T-helper 9 cell (primary cell): Measurements from ENCODE around the gene HOXA2.

Source experiments
- DNase-seq: peaks from one replicate; pipeline ENCODE4 v3.0.0-alpha.2; 2020

Gene HOXA2

DNA sequence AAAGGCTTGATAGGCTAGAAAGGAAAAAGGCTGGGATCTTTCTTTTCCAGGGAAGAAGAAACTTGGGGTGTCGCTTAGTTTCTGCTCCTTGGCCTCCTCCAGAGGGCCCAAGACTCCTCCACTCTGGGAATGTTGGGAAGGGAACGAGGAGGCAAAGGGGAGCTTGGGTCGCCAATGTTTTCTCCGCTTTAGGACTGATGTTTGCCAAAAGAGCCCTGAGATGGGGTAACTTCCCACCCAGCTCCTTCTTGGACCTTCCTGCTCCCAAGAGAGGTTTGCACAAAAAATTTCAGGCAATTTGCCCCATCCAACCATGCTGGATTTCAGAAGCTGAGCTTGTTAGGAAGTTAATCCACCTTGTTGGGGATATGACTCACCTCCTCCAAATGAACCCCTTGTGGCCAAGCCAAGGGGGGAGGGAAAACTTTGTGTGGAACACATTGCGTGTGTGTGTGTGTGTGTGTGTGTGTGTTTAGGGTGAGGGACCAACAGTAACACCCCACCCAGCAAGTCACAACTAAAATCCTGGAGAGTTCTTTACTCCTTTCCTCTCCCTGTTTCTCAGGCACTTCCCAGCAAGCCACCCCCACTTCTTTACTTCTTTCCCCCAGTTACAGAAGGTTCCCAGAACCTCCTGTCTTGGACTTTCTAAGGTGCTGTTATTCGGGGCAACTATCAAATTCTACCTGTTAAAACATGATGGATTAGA, 8.7 kb upstream of the HOXA2 start:
- DNase-seq, result no peak

DNA sequence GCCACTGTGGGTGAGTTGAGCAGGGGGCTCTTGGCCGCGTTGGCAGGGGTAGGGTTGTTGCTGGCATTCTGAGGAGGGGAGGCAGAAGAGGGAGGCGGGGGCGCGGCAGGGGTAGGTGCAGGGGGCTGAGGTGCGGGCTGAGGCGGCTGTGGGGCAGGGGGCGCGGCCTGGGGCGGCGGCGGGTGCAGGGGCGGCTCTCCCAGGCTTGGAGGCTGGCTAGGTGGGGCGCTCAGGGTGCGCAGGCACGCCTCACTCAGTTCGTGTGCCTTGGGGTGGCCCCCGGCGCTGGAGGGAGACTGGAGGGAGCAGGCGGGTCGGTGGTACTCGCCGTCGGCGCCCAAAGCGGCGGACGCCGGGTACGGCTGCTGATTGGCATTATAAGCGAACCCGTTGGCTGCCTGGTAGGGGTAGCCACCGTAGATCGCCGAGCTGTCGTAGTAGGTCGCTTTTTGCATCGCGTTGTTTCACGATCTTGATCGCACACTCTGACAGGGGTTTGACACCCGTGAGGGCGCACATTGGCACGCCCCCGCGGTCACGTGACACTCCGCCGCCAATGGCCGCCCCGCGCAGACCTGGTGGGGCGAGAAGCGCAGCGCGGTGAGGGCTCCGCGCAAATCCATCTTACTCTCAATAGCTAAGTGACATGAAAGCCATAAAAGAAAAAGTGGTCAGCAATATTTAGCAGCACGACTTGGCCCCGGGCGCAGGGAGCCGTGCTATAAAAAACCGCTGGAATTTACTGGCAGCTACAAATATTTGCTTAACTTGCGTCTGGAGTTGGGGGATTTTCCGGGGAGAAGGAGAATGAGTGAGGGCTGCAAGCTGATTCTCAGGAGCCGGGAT, 7.9 kb upstream of the HOXA2 start:
- no peak for DNase-seq

DNA sequence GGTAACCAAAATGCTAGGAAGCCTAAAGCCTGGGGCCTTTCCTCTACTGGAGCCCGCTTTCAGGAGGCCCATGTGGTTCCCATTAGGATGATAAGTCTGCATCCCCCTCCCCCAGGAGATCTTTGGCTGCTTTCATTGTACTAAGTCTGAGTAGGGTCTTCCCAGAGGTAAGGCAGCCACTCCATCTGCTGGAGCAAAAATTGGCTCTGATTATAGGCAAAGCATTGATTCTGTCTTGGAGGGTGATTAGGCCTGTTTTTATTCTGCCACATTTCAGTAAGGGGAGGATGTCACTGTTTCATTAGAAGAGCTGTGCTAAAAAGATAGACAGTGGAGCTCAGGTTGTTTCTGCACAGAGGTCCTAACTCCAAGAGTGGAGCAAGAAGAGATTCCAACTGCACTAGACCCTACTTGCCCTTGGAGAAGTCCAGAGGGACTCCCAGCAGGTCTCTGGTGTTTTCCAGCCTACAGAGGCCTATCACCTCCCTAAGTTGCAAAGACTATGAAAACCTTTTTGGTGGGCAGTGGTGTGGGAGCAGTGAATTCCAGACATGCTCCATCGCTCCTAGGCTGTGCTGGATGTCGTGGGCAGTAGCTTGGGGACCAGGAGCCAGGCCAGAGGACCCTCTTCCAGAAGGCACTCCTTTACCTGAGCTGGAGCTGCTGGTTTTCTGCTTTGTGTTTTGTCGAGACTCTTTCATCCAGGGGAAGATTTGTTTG, 7.1 kb upstream of the HOXA2 start:
- no peak for DNase-seq

DNA sequence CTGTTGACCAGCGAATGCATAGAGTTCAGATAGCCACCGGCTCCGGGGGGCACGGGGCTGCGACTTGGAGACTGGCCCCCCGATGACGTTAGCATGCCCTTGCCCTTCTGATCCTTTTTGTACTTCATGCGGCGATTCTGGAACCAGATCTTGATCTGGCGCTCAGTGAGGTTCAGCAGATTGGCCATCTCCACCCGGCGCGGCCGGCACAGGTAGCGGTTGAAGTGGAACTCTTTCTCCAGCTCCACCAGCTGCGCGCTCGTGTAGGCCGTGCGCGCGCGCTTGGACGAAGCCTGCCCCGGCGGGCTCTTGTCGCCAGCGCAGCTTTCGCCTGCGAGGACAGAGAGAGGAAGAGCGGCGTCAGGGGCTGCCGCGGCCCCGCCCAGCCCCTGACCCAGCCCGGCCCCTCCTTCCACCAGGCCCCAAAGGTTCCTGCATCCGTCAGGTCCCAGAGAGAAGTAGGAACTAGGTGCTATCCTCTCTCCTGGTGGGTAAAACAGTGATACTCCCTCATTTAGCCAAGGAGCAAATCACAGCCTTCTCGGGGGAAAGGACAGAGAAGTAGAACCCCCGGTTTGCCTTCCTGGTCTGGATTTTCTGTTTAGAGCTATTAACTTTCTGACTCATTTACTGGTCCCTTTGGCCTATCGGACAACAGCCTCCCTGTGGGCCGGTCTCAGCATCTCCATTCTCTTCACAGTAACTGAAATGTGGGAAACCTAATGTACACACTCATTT, 6.1 kb upstream of the HOXA2 start:
- DNase-seq, result no peak

DNA sequence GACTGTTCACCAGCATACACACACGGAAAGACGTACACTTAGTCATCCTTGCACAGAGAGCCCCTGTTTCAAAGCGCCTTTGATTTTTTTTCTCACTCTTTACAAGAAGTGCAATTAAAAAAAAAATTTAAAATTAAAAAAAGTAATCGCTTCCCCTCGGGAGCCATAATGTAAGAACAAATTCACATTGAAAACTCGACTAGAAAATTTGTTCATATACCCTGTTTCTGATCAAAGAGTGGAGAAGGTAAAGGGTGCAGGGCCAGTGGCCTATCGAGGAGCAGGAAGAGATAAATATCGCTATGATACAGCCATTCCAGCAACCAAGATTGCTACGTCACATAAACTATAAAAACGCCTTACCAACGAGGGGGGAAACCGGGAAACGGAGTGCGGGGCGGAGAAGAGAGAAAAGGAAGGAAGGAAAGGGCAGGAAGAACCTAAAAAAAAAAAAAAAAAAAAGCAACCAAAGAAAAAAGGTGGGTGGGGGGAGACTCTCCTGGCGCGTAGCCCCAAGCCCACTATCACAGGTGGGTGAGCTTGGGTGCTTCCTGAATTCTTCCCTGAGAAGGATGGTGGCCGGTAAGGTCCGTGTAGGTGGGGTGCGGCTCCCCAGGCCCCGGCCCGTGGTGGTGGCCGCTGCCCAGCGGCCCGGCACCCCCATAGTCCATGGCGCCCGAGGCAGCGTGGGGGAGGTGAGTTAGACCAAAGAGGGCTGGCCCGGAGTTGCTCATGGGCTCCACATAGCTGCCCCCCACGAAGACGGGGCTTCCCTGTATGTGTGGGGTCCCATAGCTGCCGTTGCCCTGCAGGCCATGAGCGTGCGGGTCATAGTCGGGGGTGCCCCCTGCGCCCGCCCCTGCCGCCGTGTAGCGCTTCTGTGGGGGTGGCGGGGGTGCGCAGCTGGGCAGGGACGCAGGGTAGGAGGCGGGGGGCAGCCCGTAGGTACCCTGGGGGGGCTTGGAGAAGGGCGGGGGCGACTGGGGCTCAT, 5.2 kb upstream of the HOXA2 start:
- no peak for DNase-seq

DNA sequence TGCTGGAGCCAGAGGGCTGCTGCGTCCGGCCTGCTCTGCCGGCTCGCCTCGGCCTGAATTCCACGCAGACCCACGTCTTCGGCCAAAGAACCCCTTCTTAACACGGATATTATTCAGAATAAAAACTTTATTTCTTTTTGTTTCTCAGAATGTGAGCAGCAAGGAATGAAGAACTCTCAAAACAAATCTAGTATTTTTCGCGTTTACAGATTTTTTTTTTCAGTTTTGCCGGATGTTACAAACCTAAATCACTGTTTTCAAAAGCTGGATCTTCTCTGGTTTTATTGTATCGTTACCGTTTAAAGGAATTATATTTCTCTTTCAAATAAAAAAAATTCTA, 4.4 kb upstream of the HOXA2 start:
- DNase-seq, result no peak

DNA sequence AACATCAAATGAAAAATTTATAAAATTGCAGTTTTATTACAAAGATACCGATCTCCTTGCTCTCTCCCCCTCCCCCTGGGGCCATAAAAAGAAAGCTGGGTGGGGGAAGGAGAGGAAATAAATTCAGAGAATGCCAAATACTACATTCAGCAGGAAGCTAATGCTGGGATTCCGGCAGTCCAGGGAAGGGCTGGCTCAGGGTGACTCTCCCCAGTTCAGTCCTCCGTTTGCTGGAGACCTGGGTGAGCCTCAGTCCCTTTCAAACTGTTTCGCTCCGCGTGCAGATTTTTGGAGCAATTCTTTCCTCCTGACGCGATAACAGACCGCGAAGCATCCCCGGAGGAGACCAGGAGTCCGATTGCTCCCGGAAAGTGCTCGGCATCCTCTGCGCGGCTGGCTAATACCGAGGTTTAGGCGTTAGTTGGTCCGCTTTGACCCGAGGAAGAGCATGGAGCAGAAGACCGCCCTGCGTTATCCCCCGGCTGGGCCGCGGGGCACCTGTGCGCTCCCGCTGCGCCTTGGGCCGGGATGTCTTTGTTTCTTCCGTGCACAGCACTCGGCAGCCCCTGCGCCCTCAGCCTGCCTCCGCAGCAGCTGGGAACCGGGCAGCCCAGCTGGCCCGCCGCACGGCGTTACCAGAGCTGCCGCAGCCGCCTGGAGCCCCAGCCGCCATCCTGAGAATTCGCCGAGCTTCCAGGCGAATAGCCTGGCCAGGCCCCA, 3.9 kb upstream of the HOXA2 start:
- DNase-seq, result no peak

DNA sequence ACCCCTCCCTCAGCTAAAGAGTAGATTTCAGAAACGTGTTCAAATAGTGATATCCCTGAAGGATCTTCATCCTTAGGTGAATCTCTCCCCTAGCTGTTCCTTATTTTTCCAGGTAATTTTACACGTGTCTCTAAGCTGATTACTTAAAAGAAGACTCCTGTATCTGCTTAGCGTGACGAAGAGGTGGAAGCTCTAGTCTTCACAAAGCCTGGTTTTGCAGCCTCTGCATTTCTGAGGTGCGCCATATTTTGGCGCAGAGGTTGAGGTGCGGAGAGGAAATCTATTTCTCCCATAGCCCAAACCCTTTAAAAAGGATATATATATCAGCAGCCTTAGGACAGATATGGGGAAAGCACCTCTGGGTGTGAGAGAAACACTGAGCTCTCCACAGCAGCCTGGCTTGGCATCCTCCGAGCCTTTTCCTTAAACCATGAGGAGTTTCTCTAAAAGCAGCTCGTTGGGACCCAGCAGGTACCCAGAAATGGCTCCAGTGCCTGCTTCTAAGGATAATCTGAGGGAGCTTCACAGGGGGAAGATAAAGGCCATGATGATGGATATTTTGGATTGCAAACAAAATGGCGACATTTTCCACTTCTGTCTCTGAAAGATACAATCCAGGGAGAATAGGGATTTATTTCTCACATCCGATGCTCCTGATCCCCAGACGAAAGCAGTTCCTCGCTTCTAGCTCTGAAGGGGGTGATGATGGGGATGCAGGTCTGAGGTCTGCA, 3.0 kb upstream of the HOXA2 start:
- no peak for DNase-seq

DNA sequence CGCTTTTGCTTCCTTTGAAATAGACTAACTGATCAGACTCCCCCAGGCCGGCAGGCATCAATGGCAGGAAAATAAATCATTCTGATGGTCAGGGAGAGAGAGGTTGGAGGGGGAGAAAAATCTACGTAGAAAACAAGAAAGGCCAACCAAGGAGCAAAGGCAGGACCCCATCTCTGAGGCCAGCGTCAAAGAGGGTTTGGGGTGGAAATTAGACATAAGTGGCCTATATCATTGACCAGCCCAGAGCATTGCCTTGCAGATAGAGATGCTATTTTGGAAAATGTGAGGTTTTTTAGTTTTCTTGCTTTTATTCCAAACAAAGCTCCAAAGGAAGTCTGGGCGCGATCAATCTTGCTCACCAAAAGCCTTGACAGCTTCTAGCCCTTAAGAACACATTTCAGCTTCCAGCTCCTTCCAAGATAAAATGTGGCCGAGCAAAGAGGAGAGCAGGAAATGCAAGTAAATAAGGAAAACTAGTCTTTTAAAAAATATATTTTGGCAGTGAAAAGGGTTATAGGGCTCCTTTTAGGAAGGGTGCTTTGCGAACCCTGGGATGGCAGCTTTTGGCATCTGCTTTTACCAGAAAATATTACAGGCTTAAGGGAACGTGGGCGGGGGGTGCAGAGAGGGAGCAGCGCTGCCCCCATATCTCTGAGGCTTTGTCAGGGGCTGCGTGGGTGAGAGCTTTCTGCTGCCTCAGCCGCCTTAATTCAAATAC, 2.0 kb upstream of the HOXA2 start:
- DNase-seq, result no peak

DNA sequence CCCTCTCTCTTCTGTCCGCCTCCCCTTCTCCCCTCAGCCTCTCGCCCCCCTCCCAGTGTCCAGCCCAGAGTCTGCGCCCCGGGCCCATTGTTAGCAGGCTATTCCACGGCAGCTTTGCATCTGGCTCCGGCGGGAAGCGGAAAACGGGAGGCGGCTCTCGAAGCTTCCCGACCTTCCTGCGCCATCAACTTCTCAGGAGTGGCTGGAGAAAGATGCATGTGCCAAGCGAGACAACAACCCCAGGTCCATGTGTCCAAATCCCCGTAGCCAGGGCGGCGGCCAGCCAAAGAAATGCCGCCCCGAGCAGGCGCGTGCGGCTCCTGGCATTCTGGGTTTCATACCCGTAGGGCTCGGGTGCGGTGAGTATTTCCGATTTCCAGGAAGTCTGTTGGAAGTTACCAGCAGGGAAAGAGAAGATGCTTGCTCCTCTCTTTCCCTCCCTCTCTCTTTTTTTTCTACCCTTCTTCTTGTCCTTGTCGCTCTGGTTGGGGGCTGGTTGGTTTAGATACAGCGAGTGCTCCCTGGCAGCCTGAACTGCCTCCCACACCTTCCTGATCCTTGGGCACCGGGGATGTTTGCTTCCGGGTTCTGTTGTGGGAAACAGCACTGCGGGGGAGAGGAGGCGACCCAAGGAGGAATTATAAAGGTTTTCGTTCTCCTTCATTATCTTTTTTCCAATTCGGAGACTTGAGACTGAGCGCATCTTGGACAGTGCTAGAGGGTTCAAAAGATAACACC, 1.2 kb upstream of the HOXA2 start:
- no peak for DNase-seq

DNA sequence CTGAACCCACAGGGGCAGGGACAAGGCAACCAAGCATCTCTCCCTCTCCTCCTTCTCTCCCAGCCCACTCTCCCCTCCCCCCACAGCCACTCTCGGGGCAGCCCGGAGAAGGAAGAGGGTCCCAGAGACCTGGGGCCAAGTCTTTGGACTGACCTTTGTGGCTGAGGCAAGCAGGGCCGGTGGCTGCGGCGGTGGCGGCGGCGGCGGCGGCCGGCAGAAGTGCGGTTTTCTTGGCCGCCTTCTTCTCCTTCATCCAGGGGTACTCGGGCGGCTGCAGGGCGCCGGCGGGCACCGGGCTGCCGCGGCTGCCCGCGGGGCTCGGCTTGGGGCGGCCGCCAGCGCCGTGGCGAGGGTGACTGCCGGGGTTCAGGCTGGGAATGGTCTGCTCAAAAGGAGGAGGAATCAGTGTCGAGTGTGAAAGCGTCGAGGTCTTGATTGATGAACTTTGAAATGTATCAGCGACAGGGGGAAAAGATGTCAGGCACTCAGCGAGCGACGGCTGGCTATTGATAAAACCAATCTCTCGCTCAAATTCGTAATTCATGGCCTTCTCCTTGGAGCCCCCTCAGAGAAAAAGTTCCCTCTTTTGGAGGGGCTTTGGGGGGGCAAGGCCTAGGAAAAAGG, 414 bp downstream of the HOXA2 start:
- no peak for DNase-seq

DNA sequence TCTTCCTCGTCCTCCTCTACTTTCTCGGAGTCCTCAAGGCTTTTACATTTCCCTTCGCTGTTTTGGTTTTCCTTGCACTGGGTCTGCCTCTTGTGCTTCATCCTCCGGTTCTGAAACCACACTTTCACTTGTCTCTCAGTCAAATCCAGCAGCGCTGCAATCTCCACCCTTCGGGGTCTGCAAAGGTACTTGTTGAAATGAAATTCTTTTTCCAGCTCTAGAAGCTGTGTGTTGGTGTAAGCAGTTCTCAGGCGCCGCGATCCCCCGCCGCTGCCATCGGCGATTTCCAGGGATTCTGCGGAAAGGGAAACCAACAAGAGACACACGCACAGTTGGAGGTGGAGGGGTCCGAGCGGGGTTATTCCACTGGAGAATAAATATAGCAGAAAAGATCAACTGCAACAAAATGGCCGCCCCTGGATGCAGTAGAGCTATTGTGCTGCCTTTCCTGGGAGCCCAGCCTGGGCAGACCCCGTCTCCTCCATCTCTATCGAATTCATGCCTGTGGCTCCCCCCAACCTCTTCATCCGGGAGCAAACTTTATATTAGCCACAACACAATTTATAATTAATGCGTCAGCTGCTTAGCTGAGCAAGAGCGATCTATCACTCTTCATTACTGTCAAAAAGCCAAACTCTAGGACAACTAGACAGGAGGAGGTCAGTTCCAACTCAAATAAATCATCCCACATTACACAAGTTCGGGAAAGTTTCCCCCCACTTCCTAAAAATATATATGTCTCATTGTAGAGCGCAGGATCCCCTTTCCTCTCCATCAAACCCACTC, 1.1 kb downstream of the HOXA2 start:
- no peak for DNase-seq

DNA sequence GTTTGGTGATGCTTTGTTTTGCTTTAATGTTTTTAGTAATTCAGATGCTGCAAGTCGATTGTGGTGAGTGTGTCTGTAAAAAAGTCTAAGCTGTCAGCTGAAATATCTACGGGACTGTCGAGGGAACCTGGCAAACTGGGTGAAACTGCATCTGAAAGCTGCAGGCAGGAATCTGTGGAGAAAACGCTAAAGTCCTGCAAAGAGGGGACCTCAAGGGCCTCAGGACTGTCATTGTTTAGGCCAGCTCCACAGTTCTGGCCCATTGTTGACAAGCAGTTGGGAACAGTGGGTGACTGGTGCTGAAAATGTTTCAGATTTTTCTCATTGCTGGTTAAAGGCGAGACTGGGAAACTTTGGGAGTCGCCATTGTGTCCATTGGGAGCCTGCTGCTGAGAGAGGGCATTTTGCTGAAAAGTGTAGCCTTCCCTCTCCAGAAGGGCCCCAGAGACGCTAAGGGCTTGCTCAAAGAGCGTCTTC, 1.8 kb downstream of the HOXA2 start:
- no peak for DNase-seq

DNA sequence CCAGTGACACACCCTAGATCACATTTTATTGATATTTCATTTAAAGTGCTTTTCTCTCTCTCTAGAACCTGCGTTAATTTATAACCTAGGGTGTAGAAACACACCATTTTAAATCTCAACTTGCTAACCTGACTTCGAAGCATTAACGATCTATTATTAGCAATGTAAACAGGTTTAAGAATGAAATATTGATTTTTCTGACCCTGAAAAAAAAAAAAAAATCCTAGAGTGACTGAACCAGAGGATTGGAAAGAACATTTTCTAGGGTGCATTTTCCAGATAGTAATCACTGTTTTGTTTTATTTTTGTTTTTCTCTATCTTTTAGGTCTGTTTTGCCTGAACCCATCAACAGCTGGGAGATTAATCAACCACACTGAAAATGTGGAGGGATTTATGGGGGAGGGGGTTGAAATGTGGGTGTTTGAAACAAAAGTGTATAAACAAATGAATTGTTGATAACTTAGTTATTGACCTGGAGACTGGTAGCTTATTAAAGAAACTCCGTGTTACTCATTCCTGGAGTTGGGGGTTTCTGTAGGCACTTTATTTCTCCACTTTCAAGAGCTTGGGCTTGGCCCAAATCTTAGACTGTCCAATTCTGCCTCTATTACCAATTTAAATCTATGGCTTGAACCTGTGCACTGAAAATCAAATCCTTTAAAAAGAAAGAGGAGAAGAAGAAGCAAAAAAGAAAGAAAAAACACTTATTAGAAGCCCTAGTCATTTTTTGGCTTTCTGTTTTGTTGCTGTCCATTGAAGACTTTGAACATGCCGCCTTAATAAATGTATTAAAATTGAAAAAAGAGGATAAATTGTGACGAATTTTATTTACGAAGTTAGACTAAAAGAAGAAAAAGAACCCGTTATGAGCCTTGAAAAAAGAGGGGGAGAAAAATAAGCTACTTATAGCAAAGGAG, 2.8 kb downstream of the HOXA2 start:
- no peak for DNase-seq

DNA sequence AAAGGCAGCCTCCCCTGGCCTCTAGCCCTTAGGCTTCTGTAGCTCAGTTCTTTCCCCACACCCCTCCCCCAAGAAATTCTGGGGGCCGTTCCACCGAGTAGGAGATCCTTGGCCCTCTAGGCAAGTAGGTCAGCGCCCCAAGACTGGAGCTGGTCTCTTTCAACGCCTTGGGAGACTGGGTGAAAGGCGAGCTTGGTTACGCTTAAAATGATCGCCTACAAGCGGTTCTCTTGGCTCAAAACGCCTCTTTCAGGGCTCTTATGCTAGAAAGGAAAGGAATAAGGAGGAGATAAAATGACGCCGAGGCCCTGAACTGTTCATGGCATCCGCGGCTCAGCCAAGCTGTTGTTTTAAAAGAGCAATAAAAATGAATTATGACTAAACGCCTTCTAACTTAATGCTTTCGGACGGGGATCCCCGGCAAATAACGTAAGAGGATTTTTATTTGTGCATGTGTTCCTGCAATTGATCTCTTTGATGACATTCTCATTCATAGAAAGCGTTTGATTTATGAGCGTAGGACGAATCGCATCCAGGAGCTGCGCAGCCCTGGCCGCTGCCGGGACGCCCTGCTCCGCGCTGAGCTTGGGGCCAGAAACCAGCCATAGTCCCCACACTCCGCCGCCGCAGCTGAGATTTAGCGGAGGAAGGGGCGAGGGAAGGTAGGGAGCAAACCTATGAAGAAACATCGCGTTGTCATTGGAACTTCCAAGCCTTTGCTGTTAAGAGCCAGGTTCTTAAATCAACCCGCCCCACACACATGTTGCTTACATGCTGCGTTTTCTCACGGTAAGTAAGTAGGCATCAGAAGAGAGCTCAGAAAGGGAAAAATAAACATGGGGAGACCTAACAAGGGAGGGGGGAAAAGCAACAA, 3.7 kb downstream of the HOXA2 start:
- no peak for DNase-seq
